Mesenchymal stem cell (in vitro differentiated cells and primary cell): ENCODE data around the gene IKBIP.
A peak's percentile ranks its signal among the peaks of the same experiment; 100 is the strongest.
"Not testable (repeated sequence)": the region's sequence is repeated elsewhere in the genome, so short reads cannot be mapped to it uniquely, and the experiment has no call there.

Experiments used
- DNase-seq: peaks from one replicate; pipeline ENCODE4 v3.0.0-alpha.2; 2013
- H2AFZ ChIP-seq: one replicate; pipeline ENCODE4 v1.6.1; 2013; ENCODE audit warnings: low read depth, mild to moderate bottlenecking, control low read depth, inconsistent platforms, low read length, moderate library complexity
- H2AK5ac ChIP-seq: 2 replicates; pipeline ENCODE4 v1.6.1; 2013; ENCODE audit warnings: low read length, moderate library complexity, mild to moderate bottlenecking, inconsistent platforms; ENCODE audit not compliant: severe bottlenecking
- H2BK120ac ChIP-seq: one replicate; pipeline ENCODE4 v1.6.1; 2013; ENCODE audit warnings: low read depth, mild to moderate bottlenecking, inconsistent platforms, low read length, moderate library complexity
- H2BK12ac ChIP-seq, 2 experiments: one replicate each; pipeline ENCODE4 v1.6.1; 2013; ENCODE audit warnings: inconsistent platforms in 2 of 2, low read length in 2 of 2, mild to moderate bottlenecking in 2 of 2, moderate library complexity in 2 of 2, control low read depth in 1 of 2
- H2BK15ac ChIP-seq: one replicate; pipeline ENCODE4 v1.6.1; 2013; ENCODE audit warnings: mild to moderate bottlenecking, low read depth, inconsistent platforms; ENCODE audit not compliant: poor library complexity, severe bottlenecking
- H2BK5ac ChIP-seq: 2 replicates; pipeline ENCODE4 v1.6.1; 2013; ENCODE audit warnings: low read depth, mild to moderate bottlenecking, low read length, control low read depth, inconsistent platforms; ENCODE audit not compliant: poor library complexity, severe bottlenecking
- H3K14ac ChIP-seq, 2 experiments: one replicate each; pipeline ENCODE4 v1.6.1; 2013; ENCODE audit warnings: inconsistent platforms in 2 of 2, low read length in 2 of 2, control low read depth in 1 of 2, mild to moderate bottlenecking in 1 of 2, moderate library complexity in 1 of 2
- H3K18ac ChIP-seq, 2 experiments: one replicate each; pipeline ENCODE4 v1.6.1; 2013; ENCODE audit warnings: inconsistent platforms in 2 of 2, low read length in 2 of 2, control low read depth in 1 of 2, low read depth in 1 of 2, mild to moderate bottlenecking in 1 of 2
- H3K23ac ChIP-seq, 2 experiments: one replicate each; pipeline ENCODE4 v1.6.1; 2013; ENCODE audit warnings: inconsistent platforms in 2 of 2, low read length in 2 of 2, mild to moderate bottlenecking in 2 of 2, moderate library complexity in 2 of 2, control low read depth in 1 of 2
- H3K27ac ChIP-seq: 2 replicates; pipeline ENCODE4 v1.5.1; 2013; ENCODE audit warnings: mild to moderate bottlenecking, moderate library complexity, low read length, control low read depth, inconsistent platforms; ENCODE audit not compliant: poor library complexity, severe bottlenecking
- H3K27me3 ChIP-seq, 2 experiments: 2 replicates each; pipeline versions ENCODE4 v1.6.1 to v1.7.0; 2013; ENCODE audit warnings: low read length in 2 of 2, mild to moderate bottlenecking in 2 of 2, moderate library complexity in 2 of 2, control low read depth in 1 of 2, inconsistent platforms in 1 of 2; ENCODE audit not compliant: control insufficient read depth in 1 of 2, insufficient read depth in 1 of 2
- H3K36me3 ChIP-seq, 2 experiments: 2 replicates each; pipeline versions ENCODE4 v1.6.1 to v1.7.0; 2013; ENCODE audit warnings: low read length in 2 of 2, control low read depth in 1 of 2, inconsistent platforms in 1 of 2, low read depth in 1 of 2, mild to moderate bottlenecking in 1 of 2; ENCODE audit not compliant: insufficient read depth in 2 of 2, control insufficient read depth in 1 of 2
- H3K4ac ChIP-seq, 2 experiments: one replicate each; pipeline ENCODE4 v1.6.1; 2013; ENCODE audit warnings: inconsistent platforms in 2 of 2, low read length in 2 of 2, mild to moderate bottlenecking in 2 of 2, moderate library complexity in 2 of 2, control low read depth in 1 of 2, low read depth in 1 of 2
- H3K4me1 ChIP-seq: 2 replicates; pipeline ENCODE4 v1.6.1; 2013; ENCODE audit warnings: low read depth, low read length, control low read depth; ENCODE audit not compliant: control insufficient read depth, insufficient read depth
- H3K4me2 ChIP-seq: 2 replicates; pipeline ENCODE4 v1.6.1; 2013; ENCODE audit warnings: low read length, mild to moderate bottlenecking, inconsistent platforms; ENCODE audit not compliant: poor library complexity, severe bottlenecking
- H3K4me3 ChIP-seq, 2 experiments: 2 replicates each; pipeline versions ENCODE4 v1.5.1 to v1.7.0; 2013; ENCODE audit warnings: low read length in 2 of 2, mild to moderate bottlenecking in 2 of 2, control low read depth in 1 of 2, low read depth in 1 of 2; ENCODE audit not compliant: insufficient read depth in 1 of 2
- H3K79me1 ChIP-seq: replicated peaks from 2 replicates; pipeline ENCODE4 v1.6.1; 2013; ENCODE audit warnings: mild to moderate bottlenecking, control low read depth, low read length, inconsistent platforms; ENCODE audit not compliant: poor library complexity, severe bottlenecking
- H3K9ac ChIP-seq: 2 replicates; pipeline ENCODE4 v1.7.0; 2013; ENCODE audit warnings: mild to moderate bottlenecking, low read length, moderate library complexity
- H3K9me3 ChIP-seq: 2 replicates; pipeline ENCODE4 v1.7.0; 2013; ENCODE audit warnings: mild to moderate bottlenecking, low read length; ENCODE audit not compliant: control insufficient read depth
- H4K8ac ChIP-seq: one replicate; pipeline ENCODE4 v1.6.1; 2013; ENCODE audit warnings: inconsistent platforms, mild to moderate bottlenecking, low read length, moderate library complexity
- H4K91ac ChIP-seq: one replicate; pipeline ENCODE4 v1.6.1; 2013; ENCODE audit warnings: mild to moderate bottlenecking, low read length, inconsistent platforms
- WGBS: methylation state at CpG from one replicate; pipeline ENCODE4 v1.1.7; 2013; ENCODE audit warnings: mixed read lengths; 5-methylcytosine and 5-hydroxymethylcytosine counted together

The IKBIP gene

DNA sequence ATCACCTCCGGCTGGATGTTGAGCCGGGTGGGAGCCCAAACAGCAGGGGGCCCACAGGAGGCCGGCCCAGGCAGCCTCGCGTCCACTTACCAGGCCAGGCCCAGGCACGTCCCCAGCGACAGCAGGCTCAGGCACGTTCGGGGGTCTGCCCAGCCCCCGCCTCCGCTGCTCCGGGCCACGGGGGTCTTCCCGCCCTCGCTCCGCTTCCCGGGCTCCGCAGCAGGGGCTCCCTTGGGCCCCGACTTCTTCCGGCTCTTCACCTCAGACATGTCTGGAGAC is 216 bp downstream of the IKBIP start:
- Histone ChIP-seq H4K8ac (peak overlapping the region; percentile 38), H3K4me2 (peak overlapping the region; percentile 49), H3K14ac (peak overlapping the region in 1 of 2 experiments; percentile 98), H3K23ac (peak overlapping the region in 1 of 2 experiments; percentile 72), H3K79me1 (peaks cover 1% of the 10 kb centered on the region), H2BK12ac (peak overlapping the region in 1 of 2 experiments; percentile 31), H3K27ac (peak overlapping the region; percentile 90), H4K91ac (peak overlapping the region; percentile 35), H3K4ac (peak overlapping the region; percentile 19 to 94), H3K9me3 (no peaks in the 10 kb centered on the region), H3K4me1 (peaks cover 3% of the 10 kb centered on the region), H2AK5ac (no peak overlapping the region), H3K4me3 (peak overlapping the region; percentile 92 to 98), H3K36me3 (peaks cover 0 to 12% of the 10 kb centered on the region in 2 experiments), H2BK15ac (peak overlapping the region; percentile 9), H3K18ac (peak overlapping the region; percentile 14 to 95), H2BK120ac (peak overlapping the region; percentile 76), H2AFZ (peak overlapping the region; percentile 51), H3K9ac (peak overlapping the region; percentile 95), H2BK5ac (peak overlapping the region; percentile 92), H3K27me3 (no peaks in the 10 kb centered on the region)
- DNase-seq = no peak
- under 1% methylated on average over 20 of the region's 20 CpGs for WGBS

DNA sequence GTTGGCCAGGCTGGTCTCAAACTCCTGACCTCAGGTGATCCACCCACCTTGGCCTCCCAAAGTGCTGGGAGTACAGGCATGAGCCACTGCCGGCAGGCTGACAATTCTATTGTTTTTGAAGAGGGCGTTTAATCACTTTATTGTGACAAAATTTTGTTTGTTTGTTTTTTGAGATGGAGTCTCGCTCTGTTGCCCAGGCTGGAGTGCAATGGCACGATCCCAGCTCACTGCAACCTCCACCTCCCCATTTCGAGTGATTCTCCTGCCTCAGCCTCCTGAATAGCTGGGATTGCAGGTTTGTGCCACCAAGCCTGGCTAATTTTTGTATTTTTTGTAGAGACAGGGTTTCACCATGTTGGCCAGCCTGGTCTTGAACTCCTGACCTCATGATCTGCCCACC is 1.8 kb downstream of the IKBIP start:
- H3K4ac ChIP-seq, H2BK5ac ChIP-seq, H3K79me1 ChIP-seq, H2AFZ ChIP-seq, H3K4me1 ChIP-seq, H3K27me3 ChIP-seq, H3K9me3 ChIP-seq, H2BK15ac ChIP-seq, H2BK120ac ChIP-seq, H3K18ac ChIP-seq, H4K91ac ChIP-seq, H3K27ac ChIP-seq, H3K36me3 ChIP-seq, DNase-seq, H2AK5ac ChIP-seq, H4K8ac ChIP-seq, H3K23ac ChIP-seq, H3K14ac ChIP-seq, H2BK12ac ChIP-seq: not testable (repeated sequence)
- Histone ChIP-seq H3K9ac (peak overlapping the region; percentile 95), H3K4me3 (peak overlapping the region in 1 of 2 experiments; percentile 92), H3K4me2 (peak overlapping the region; percentile 21)
- 92% methylated on average over 5 of the region's 5 CpGs for WGBS

DNA sequence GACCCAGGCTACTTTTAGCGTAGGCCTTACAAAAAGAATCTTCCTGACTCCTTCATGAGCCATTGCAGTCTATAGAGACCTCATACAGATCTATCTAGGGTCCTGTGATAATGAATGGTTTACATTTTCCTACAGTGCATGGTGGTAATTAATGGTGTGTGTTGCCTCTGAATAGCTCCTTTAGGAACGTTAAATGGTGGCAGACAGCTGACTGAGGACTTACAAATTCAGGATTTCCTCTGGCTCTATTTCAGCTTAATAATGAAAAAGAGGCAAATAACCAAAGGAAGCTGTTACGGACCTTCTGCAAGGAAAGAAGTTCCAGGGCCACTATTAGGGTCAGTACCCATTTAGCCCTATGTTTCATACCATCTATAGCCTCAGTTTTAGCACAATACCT is 5.1 kb downstream of the IKBIP start:
- Histone ChIP-seq H3K9me3 (no peaks in the 10 kb centered on the region), H3K18ac (no peak overlapping the region), H3K4ac (no peak overlapping the region), H3K36me3 (no peaks in the 10 kb centered on the region), H3K4me3 (no peak overlapping the region), H2AFZ (no peak overlapping the region), H2BK120ac (no peak overlapping the region), H4K91ac (no peak overlapping the region), H3K27ac (no peak overlapping the region), H3K23ac (no peak overlapping the region), H2BK5ac (no peak overlapping the region), H3K27me3 (no peaks in the 10 kb centered on the region), H3K4me2 (no peak overlapping the region), H2BK15ac (no peak overlapping the region), H2AK5ac (no peak overlapping the region), H4K8ac (no peak overlapping the region), H3K14ac (no peak overlapping the region), H2BK12ac (no peak overlapping the region), H3K79me1 (peaks cover 4% of the 10 kb centered on the region), H3K4me1 (peaks cover 5% of the 10 kb centered on the region), H3K9ac (no peak overlapping the region)
- no peak for DNase-seq
- WGBS = 90% methylated on average over 2 of the region's 3 CpGs

DNA sequence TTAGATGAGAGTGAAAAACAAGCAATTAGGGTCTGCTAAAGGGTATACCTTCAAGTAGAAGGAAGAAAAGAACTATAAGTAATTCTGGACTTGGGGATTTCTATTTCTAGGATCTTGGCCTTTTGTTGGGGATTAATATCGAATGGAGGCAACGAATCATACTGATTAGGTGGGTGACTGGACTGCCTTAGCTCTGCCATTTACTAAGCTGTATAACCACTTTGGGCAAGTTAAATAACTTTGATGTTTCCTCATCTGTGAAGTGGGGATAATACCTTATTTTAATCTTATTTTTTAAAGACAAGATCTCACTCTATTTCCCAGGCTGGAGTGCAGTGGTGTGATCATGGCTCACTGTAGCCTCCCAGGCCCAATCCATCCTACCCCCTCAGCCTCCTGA is 6.6 kb downstream of the IKBIP start:
- H3K36me3 ChIP-seq = peaks cover 3 to 9% of the 10 kb centered on the region in 2 experiments
- WGBS = 95% methylated on average over 2 of the region's 2 CpGs

More for the DNA sequence above, 6.6 kb downstream of the IKBIP start:
- Histone ChIP-seq H3K27me3 (no peaks in the 10 kb centered on the region), H3K79me1 (peaks cover 4% of the 10 kb centered on the region), H3K27ac (no peak overlapping the region), H3K23ac (no peak overlapping the region), H2BK120ac (no peak overlapping the region), H3K9me3 (no peaks in the 10 kb centered on the region), H3K4me1 (peaks cover 5% of the 10 kb centered on the region), H3K4me2 (no peak overlapping the region), H3K14ac (no peak overlapping the region), H2BK15ac (no peak overlapping the region), H3K4ac (no peak overlapping the region), H4K91ac (no peak overlapping the region), H4K8ac (no peak overlapping the region), H3K18ac (no peak overlapping the region), H2AK5ac (no peak overlapping the region), H2BK5ac (no peak overlapping the region), H3K9ac (no peak overlapping the region), H3K4me3 (no peak overlapping the region), H2BK12ac (no peak overlapping the region), H2AFZ (no peak overlapping the region)
- DNase-seq = no peak
